CD14-positive monocyte (primary cell): ENCODE results near the gene CLEC11A. TPM values are rescaled to one million over a fixed set of nuclear protein-coding genes. Genes with fewer than 3 reads are reported as not detected.
A peak's percentile ranks its signal among the peaks of the same experiment; 100 is the strongest.

Experiments used
- DNase-seq, 3 donors: peaks; one replicate each; pipeline ENCODE4 v3.0.0-alpha.2; 2011 to 2022
- H2AFZ ChIP-seq: 2 replicates; pipeline ENCODE4 v1.6.0; 2012; ENCODE audit warnings: mild to moderate bottlenecking, low read depth, low read length, inconsistent platforms; ENCODE audit not compliant: insufficient read depth, poor library complexity, severe bottlenecking
- H3K27ac ChIP-seq, 2 donors: 1 replicate in 1 of 2; 2 replicates in 1 of 2; pipeline ENCODE4 v1.5.1; 2012 to 2013; ENCODE audit warnings: low read length in 2 of 2, control low read depth in 1 of 2, inconsistent platforms in 1 of 2, low read depth in 1 of 2, mild to moderate bottlenecking in 1 of 2
- H3K27me3 ChIP-seq, 2 donors: one replicate each; pipeline versions ENCODE4 v1.6.0 to v1.6.1; 2011 to 2013; ENCODE audit warnings: low read length in 2 of 2; ENCODE audit not compliant: control insufficient read depth in 2 of 2, insufficient read depth in 2 of 2
- H3K36me3 ChIP-seq, 2 donors: replicated peaks in 1 of 2; 1 replicate in 1 of 2; 2 replicates in 1 of 2; pipeline versions ENCODE4 v1.5.1 to v1.6.1; 2012 to 2013; ENCODE audit warnings: low read length in 2 of 2, control low read depth in 1 of 2, inconsistent platforms in 1 of 2, mild to moderate bottlenecking in 1 of 2; ENCODE audit not compliant: insufficient read depth in 2 of 2, control insufficient read depth in 1 of 2
- H3K4me1 ChIP-seq, 2 donors: 1 replicate in 1 of 2; 2 replicates in 1 of 2; pipeline versions ENCODE4 v1.5.1 to v1.6.1; 2012 to 2013; ENCODE audit warnings: low read length in 2 of 2, control low read depth in 1 of 2, inconsistent platforms in 1 of 2, mild to moderate bottlenecking in 1 of 2, moderate library complexity in 1 of 2; ENCODE audit not compliant: insufficient read depth in 2 of 2, control insufficient read depth in 1 of 2
- H3K4me2 ChIP-seq: replicated peaks from 2 replicates; pipeline ENCODE3; 2012; ENCODE audit warnings: low read length, moderate library complexity, mild to moderate bottlenecking; ENCODE audit not compliant: poor library complexity, severe bottlenecking; ENCODE audit errors: extremely low read depth
- H3K4me3 ChIP-seq, 3 experiments: fragments of 200-600 bp in 1 of 3; sonication (generic) in 1 of 3; replicated peaks in 1 of 3; 1 replicate in 2 of 3; 2 replicates in 1 of 3; pipeline ENCODE4 v1.5.1; 2011 to 2013; ENCODE audit warnings: low read length in 3 of 3, mild to moderate bottlenecking in 3 of 3, control low read depth in 2 of 3, low read depth in 2 of 3, inconsistent platforms in 1 of 3, moderate library complexity in 1 of 3
- H3K79me2 ChIP-seq: 2 replicates; pipeline ENCODE4 v1.6.0; 2012; ENCODE audit warnings: mild to moderate bottlenecking, control low read depth, inconsistent platforms, low read length, moderate library complexity; ENCODE audit not compliant: insufficient read depth
- H3K9ac ChIP-seq: 2 replicates; pipeline ENCODE4 v1.6.0; 2017; ENCODE audit warnings: low read length, mild to moderate bottlenecking; ENCODE audit not compliant: insufficient read depth, poor library complexity, severe bottlenecking
- H3K9me3 ChIP-seq, 2 donors: replicated peaks in 1 of 2; 1 replicate in 1 of 2; 2 replicates in 1 of 2; pipeline versions ENCODE4 v1.5.1 to v1.6.1; 2012 to 2013; ENCODE audit warnings: low read length in 2 of 2, control low read depth in 1 of 2; ENCODE audit not compliant: control insufficient read depth in 1 of 2, insufficient read depth in 1 of 2
- H4K20me1 ChIP-seq: 2 replicates; pipeline ENCODE4 v1.6.0; 2012; ENCODE audit warnings: mild to moderate bottlenecking, low read length, control low read depth, moderate library complexity; ENCODE audit not compliant: insufficient read depth
- H3K27ac Mint-ChIP-seq, 7 donors: one replicate each; pipeline ENCODE4 v1.8.0; 2020; ENCODE audit warnings: mild to moderate bottlenecking in 7 of 7, mixed read lengths in 7 of 7, moderate library complexity in 6 of 7, inconsistent platforms in 2 of 7
- H3K27me3 Mint-ChIP-seq, 3 donors: one replicate each; pipeline ENCODE4 v1.8.0; 2021 to 2022; ENCODE audit warnings: low read depth in 3 of 3, mild to moderate bottlenecking in 3 of 3, mixed read lengths in 3 of 3, moderate library complexity in 3 of 3, inconsistent platforms in 1 of 3
- H3K36me3 Mint-ChIP-seq, 2 donors: one replicate each; pipeline ENCODE4 v1.8.0; 2020; ENCODE audit warnings: mixed read lengths in 2 of 2, inconsistent platforms in 1 of 2, mild to moderate bottlenecking in 1 of 2
- H3K4me1 Mint-ChIP-seq: one replicate; pipeline ENCODE4 v1.8.0; 2020; ENCODE audit warnings: mild to moderate bottlenecking, mixed read lengths
- H3K4me3 Mint-ChIP-seq, 2 donors: one replicate each; pipeline ENCODE4 v1.8.0; 2020; ENCODE audit warnings: mild to moderate bottlenecking in 2 of 2, mixed read lengths in 2 of 2, moderate library complexity in 1 of 2
- H3K9me3 Mint-ChIP-seq, 7 donors: one replicate each; pipeline ENCODE4 v1.8.0; 2020 to 2022; ENCODE audit warnings: mixed read lengths in 7 of 7, mild to moderate bottlenecking in 6 of 7, moderate library complexity in 6 of 7, inconsistent platforms in 2 of 7
- CTCF ChIP-seq: fragments of 200-600 bp; IDR thresholded peaks from one replicate; pipeline ENCODE4 v1.8.0; 2022; ENCODE audit warnings: antibody characterized with exemption, mild to moderate bottlenecking
- WGBS: methylation state at CpG from one replicate; pipeline ENCODE4 v1.1.5; 2013; ENCODE audit warnings: missing lambda C conversion rate; ENCODE audit not compliant: insufficient coverage; 5-methylcytosine and 5-hydroxymethylcytosine counted together
- intact Hi-C, 2 donors: fragments of 100-400 bp; cut with micrococcal nuclease; formaldehyde crosslinking; loops; one replicate each; pipeline versions ENCODE4 v1.15.0 to v1.15.1; 2023
- polyA plus RNA-seq, 3 donors: library from polyadenylated mRNA; depleted of rRNA in 1 of 3; unstranded in 2 of 3; stranded (reverse) in 1 of 3; fragments of 300-500 nt in 2 of 3; fragments of >200 nt in 1 of 3; fragmentation: Illumina TruSeq in 2 of 3; gene quantifications; 1 replicate in 2 of 3; 2 replicates in 1 of 3; pipeline ENCODE4 v1.2.3, GENCODE V29; 2012 to 2021

The CLEC11A gene
- polyA plus RNA-seq, 3 donors, result 8.2 to 49.1 (median 12.4) TPM

- DNase-seq, result no peak
- peaks cover 0 to 8% (median 2%) of the 10 kb centered on the region in 7 donors for H3K9me3 Mint-ChIP-seq
- peaks cover 49 to 70% (median 55%) of the 10 kb centered on the region in 3 donors for H3K27me3 Mint-ChIP-seq
- no peaks in the 10 kb centered on the region for H3K36me3 ChIP-seq
- H3K79me2 ChIP-seq, result no peaks in the 10 kb centered on the region
- TF ChIP-seq CTCF, result no peak
- H3K4me1 ChIP-seq, result no peaks in the 10 kb centered on the region
- peak overlapping the region in 1 of 2 donors; percentile 87 for H3K4me3 Mint-ChIP-seq
- H2AFZ ChIP-seq, result no peak overlapping the region
- peaks cover 0 to 11% of the 10 kb centered on the region in 2 donors for H3K9me3 ChIP-seq
- 8% methylated on average over 21 of the region's 23 CpGs for WGBS
- no peak overlapping the region for H3K27ac ChIP-seq
- peaks cover 0 to 2% of the 10 kb centered on the region in 2 donors for H3K36me3 Mint-ChIP-seq
- H3K4me2 ChIP-seq, result no peak overlapping the region
- no peak overlapping the region for H3K4me3 ChIP-seq
- H3K27me3 ChIP-seq, result peaks cover 14 to 33% of the 10 kb centered on the region in 2 donors
- no peaks in the 10 kb centered on the region for H3K4me1 Mint-ChIP-seq
- no peak overlapping the region for H3K9ac ChIP-seq
- H3K27ac Mint-ChIP-seq, result no peak overlapping the region
- no peaks in the 10 kb centered on the region for H4K20me1 ChIP-seq
- intact Hi-C loops, result no loop called here
Observed at GRCh38 chr19:50693064-50693975, 29.8 kb upstream of the CLEC11A start.

- H3K79me2 ChIP-seq, result no peaks in the 10 kb centered on the region
- no peak overlapping the region for H3K4me2 ChIP-seq
- intact Hi-C loops, result no loop called here
- no peak overlapping the region for H3K4me3 Mint-ChIP-seq
- H3K27ac ChIP-seq, result no peak overlapping the region
- peaks cover 0 to 2% of the 10 kb centered on the region in 2 donors for H3K36me3 Mint-ChIP-seq
- H3K36me3 ChIP-seq, result no peaks in the 10 kb centered on the region
- peaks cover 0 to 8% (median 2%) of the 10 kb centered on the region in 7 donors for H3K9me3 Mint-ChIP-seq
- DNase-seq, result no peak
- H4K20me1 ChIP-seq, result no peaks in the 10 kb centered on the region
- 3% methylated on average over 27 of the region's 51 CpGs for WGBS
- no peak overlapping the region for H3K4me3 ChIP-seq
- no peaks in the 10 kb centered on the region for H3K4me1 ChIP-seq
- no peak for TF ChIP-seq CTCF
- H3K27me3 ChIP-seq, result peaks cover 14 to 33% of the 10 kb centered on the region in 2 donors
- no peaks in the 10 kb centered on the region for H3K4me1 Mint-ChIP-seq
- H3K27me3 Mint-ChIP-seq, result peaks cover 46 to 69% (median 52%) of the 10 kb centered on the region in 3 donors
- H3K9me3 ChIP-seq, result peaks cover 0 to 11% of the 10 kb centered on the region in 2 donors
- H3K9ac ChIP-seq, result no peak overlapping the region
- H3K27ac Mint-ChIP-seq, result no peak overlapping the region
- H2AFZ ChIP-seq, result no peak overlapping the region
Observed at GRCh38 chr19:50694815-50695145, 28.4 kb upstream of the CLEC11A start.
